IPS-18c (cell line): Measurements from ENCODE around the gene MTA1.

Source experiments
- H3K4me3 ChIP-seq: 2 replicates; pipeline ENCODE4 v1.7.0; 2013; ENCODE audit warnings: low read depth, mild to moderate bottlenecking, low read length, moderate library complexity; ENCODE audit not compliant: insufficient read depth
- H3K9me3 ChIP-seq: one replicate; pipeline ENCODE4 v1.6.1; 2013; ENCODE audit warnings: mild to moderate bottlenecking, low read length, moderate library complexity; ENCODE audit not compliant: control insufficient read depth, insufficient read depth

The MTA1 gene

DNA sequence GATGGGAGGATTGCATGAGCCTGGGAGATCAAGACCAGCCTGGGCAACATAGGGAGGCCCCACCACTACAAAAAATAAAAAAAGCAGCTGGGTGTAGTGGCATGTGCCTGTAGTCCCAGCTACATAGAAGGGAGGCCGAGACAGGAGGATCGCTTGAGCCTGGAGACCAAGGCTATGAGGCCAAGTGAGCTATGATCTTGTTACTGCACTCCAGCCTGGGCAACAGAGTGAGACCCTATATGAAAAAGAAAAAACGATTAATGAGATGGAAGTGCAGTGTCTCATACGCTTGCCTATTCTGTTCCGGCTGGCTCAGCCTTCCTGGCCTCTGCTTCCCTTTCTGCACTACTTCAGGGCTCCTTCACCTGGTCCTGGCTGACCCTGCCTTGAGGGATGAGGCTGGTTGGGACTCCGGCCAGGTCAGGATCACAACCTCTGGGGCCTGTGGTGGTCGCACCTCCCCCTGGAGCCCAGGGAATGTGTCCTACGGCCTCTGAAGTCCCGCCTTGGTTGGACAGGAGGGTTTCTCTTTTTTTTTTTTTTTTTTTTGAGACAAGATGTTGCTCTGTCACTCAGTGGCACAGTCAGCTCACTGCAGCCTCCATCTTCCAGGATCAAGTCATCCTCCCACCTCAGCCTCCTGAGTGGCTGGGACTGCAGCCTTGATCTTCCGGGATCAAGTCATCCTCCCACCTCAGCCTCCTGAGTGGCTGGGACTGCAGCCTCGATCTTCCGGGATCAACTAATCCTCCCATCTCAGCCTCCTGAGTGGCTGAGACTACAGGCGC, 82.1 kb downstream of the MTA1 start:
- no peak overlapping the region for H3K4me3 ChIP-seq
- no peaks in the 10 kb centered on the region for H3K9me3 ChIP-seq

DNA sequence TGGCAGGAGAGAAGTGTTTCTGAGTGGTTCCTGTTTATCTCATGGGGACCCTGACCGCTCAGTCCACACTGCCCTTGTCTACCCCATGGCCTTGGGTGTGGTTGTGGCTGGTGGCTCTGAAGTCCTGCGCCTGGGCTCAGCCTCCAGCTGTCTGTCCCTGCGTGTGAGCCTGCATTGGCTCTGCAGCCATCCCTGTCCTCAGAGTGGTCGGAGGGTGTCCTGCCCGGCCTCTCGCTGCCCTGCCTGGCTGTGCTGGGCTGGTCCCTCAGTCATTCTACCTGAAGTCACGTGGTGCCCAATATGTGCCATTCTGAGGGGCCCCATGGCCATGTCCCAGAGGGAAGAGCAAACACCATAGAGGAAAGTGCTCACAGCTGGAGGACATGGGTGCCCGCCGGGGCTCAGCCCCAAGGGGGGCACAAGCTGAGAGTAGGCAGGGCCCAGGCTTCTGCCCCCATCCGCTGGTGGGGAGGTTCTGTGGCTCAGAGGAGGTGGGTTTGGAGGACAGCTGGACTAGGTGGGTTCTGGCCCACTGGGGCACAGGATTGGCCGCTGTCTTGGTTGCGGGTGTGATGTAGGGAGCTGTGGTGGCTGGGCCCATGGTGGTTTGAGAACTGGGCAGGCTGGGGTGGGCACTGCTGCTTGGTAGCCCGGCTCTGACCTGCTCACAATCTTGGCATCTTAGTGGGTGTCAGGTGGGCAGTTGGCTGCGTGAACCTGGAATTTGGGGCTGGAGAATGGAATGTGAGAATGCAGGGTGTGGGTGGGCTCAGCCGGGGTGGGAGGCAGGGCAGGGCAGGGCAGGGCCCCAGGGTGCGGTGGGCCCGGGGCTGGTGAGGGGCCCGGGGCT, 83.0 kb downstream of the MTA1 start:
- no peaks in the 10 kb centered on the region for H3K9me3 ChIP-seq
- H3K4me3 ChIP-seq = no peak overlapping the region

DNA sequence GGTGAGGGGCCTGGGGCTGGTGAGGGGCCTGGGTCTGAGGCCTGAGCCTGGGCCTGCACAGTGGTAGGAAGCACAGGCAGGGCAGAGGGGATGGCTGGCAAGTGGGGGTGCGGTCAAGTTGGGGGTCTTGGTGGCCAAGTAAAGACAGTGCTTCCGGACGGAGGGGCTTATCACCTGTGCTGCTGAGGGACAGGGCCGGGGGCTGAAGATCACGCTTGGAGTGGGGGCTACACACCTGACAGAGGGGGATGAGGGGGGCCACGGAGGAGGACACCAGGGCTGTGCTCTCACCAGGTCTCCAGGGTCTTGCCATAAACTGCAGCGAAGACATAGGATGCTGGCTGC, 83.6 kb downstream of the MTA1 start:
- Histone ChIP-seq H3K4me3 (no peak overlapping the region), H3K9me3 (no peaks in the 10 kb centered on the region)

DNA sequence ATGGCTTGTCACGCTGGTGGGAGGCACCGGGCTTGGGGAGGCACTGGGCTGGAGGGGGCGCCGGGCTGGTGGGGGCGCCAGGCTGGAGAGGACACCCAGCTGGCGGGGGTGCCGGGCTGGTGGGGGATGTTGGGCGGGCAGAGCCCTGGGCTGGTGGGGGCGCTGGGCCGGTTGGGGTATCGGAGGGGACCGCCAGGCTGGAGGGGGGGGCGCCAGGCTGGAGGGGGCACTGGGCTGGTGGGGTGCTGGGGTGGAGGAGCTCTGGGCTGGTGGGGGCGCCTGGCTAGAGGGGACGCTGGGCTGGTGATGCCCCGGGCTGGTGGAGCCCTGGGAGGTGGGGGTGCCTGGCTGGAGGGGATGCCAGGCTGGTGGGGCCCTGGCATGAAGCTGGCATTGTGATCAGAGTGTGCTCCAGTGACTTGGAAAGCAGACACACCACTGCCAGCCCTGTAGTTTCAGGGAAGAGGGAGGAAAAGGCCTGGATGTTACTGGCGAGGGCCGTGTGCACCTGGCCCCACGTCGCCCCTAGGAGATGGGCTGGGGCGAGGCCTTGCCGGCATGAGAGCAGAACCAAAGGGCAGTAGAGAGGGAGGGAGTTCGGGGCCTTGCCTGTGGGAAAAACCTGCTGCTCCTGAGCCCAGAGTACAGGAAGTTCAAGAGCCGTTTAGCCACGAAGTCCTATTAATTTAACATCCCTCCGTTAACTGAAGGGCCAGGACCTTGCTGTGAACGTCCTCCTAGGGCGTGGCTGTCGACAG, 84.5 kb downstream of the MTA1 start:
- H3K9me3 ChIP-seq = no peaks in the 10 kb centered on the region
- no peak overlapping the region for H3K4me3 ChIP-seq

DNA sequence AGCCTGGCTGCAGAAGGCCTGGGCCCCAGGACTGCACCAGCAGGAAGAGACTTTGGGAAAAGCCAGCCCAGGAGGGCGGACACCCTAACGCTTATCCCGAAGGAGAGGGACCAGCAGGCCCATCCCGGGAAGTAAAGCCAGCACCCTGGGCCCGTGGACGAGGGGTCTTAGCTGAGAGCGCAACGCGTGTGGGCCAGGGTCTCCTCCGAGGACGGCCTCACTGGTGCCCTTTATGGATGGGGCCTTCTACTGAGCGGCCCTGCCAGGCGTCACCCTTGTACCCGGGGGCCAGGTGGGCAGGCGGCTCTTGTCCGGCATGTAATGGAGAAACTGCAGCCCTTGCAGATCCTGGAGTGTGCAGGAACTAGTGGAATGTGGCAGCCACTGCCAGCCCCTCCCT, 85.5 kb downstream of the MTA1 start:
- Histone ChIP-seq H3K4me3 (no peak overlapping the region), H3K9me3 (no peaks in the 10 kb centered on the region)

DNA sequence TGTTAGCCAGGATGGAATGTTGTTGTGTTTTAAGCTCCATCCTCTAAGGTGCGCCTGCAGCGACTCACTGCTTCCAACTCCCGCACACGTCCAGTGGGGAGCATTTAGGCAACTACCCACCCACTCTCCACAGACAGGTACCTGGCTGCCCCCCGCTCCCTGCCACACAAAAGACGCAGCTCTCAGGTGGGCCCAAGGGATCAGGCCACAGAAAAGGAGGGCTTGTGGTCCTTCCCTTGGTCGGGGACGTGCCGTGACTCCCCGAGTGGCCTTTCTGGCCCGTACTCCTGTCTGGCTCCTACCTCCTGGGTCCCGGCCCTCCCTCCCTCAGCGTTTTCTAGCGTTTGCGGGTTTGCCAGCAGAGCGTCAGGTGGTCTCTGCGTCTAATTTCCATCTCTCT, 87.6 kb downstream of the MTA1 start:
- Histone ChIP-seq H3K9me3 (no peaks in the 10 kb centered on the region), H3K4me3 (no peak overlapping the region)

DNA sequence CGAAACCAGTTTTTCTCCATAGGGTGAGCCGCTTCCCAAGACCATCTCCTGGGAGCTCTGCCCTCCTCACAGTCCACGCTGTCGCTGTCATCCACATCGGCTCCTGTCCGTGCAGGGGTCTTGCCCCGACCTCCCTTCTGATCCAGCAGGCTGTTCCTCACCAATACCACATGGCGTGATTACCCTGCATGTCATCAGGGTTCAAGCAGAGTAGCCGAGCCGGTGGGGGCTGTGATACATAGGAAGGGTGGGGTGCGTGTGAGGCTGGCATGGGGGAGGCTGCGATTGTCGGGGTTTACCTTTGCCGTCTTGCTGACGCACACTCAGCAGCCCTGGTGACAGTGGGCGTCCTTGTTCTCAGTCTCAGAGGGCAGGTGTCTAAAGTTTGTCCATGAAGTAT, 88.4 kb downstream of the MTA1 start:
- Histone ChIP-seq H3K9me3 (no peaks in the 10 kb centered on the region), H3K4me3 (no peak overlapping the region)

DNA sequence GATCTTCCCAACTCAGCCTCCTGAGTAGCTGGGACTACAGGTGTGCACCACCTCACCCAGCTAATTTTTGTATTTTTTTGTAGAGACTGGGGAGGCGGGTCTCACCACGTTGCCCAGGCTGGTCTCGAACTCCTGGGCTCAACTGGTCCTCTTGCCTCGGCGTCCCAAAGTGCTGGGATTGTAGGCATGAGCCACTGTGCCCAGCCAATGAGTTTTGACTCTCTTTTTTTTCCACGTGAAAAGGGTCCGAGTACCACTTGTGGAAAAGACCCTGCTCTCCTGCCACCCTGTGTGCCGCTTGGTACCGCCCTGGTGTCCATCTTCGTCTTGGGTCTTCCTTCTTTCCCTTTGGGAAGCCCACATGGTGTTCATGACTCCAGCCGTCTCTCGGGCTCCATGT, 89.0 kb downstream of the MTA1 start:
- Histone ChIP-seq H3K9me3 (no peaks in the 10 kb centered on the region), H3K4me3 (no peak overlapping the region)

DNA sequence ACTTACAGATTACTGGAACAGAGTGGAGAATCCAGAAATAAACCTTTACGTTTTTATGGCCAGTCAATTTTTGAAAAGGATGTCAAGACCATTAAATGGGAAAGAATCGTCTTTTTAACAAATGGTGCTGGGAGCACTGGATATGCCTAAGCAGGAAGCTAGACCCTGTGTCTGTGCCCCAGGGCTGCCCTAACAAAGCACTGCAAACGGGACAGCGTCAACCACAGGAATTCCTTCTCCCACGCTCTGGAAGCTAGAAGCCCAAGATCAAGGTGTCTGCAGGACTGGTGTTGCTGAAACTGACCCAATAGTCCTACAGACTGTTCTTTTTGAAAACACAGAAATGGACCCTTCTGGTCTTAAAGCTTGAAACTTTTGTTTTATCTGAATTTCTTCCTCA, 97.5 kb downstream of the MTA1 start:
- Histone ChIP-seq H3K9me3 (no peaks in the 10 kb centered on the region), H3K4me3 (no peak overlapping the region)

DNA sequence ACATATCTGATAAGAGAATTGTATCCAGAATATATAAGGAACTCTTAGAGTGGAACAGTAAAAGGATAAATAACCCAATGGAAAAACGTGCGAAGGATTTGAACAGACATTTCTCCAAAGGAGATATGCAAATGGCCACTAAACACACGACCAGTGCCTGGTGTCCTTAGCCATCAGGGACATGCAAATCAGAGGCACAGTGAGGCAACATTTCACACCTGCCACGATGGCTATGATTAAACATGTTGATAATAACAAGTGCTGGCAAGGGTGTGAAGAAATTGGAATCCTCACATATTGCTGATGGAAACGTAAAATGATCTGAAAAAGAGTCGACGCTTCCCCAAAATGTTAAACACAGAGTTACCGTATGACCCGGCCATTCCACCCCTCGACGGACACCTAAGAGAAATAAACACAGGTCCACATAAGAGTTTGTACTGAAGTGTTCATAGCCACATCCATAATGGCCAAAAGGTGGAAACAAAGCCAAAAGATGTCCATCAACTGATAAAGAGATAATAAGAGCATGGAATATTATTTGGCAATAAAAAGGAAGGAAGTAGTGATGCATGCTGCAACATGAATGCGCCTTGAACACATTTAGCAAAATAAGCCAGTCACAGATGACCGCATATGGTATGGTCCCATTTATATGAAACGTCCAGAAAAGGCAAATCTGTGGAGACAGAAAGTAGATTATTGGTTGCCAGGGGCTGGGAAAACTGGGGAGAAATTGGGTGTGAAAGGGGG, 100.5 kb downstream of the MTA1 start:
- H3K9me3 ChIP-seq = no peaks in the 10 kb centered on the region
- no peak overlapping the region for H3K4me3 ChIP-seq
